Spleen (tissue), 7 donors: ENCODE data around the gene CXADR.

Experiments
- CTCF ChIP-seq, 11 experiments: fragments of 200-600 bp in 7 of 11; fragments of 450-650 bp in 4 of 11; sonication (generic) in 4 of 11; IDR thresholded peaks in 8 of 11; conservative IDR thresholded peaks in 3 of 11; 1 replicate in 7 of 11; 2 replicates in 4 of 11; pipeline versions ENCODE4 v1.4.0 to v1.8.0; 2016 to 2021; ENCODE audit warnings: antibody characterized with exemption in 11 of 11, inconsistent platforms in 4 of 11, mild to moderate bottlenecking in 1 of 11
- POLR2AphosphoS5 ChIP-seq, 3 donors: sonication (generic); formaldehyde crosslinking; IDR thresholded peaks; one replicate each; pipeline ENCODE4 v1.5.1; 2017; ENCODE audit warnings: antibody characterized with exemption in 3 of 3
- donor health status: DM: no; HTN: no; CAD: no; lungs with moderate emphysema.
- donor health status: DM: no; HTN: no; CAD: no.
- donor health status: DM: no; HTN: no; CAD: no.

GRCh38 chr21:17468698-17469097 is 44.1 kb upstream of the CXADR start:
- TF ChIP-seq CTCF (IDR thresholded peaks at IDR 0.05 in 8 of 11, conservative IDR thresholded peaks at IDR 0.05 in 3 of 11) (no peak), POLR2AphosphoS5 (IDR thresholded peaks at IDR 0.05) (no peak)
